GM23338 (cell line): ENCODE data around the gene UNC13D. TPM values are rescaled to one million over a fixed set of nuclear protein-coding genes. Genes with fewer than 3 reads are reported as not detected.

ENCODE experiments used
- ATAC-seq: fragments of 200-7000 bp; cut with Tn5 transposase; 3 replicates; pipeline ENCODE4 v1.9.1; 2020
- DNase-seq: peaks from one replicate; pipeline ENCODE4 v3.0.0-alpha.2; 2015; ENCODE audit warnings: low spot score
- H2AFZ ChIP-seq: fragments of 200-600 bp; sonication (generic); 2 replicates; pipeline ENCODE4 v1.8.0; 2016; ENCODE audit warnings: antibody characterized with exemption, mild to moderate bottlenecking, moderate library complexity
- H3F3A ChIP-seq: fragments of 200-600 bp; sonication (generic); replicated peaks from 2 replicates; pipeline ENCODE4 v1.8.0; 2017; ENCODE audit warnings: antibody characterized with exemption, mixed run types, low read depth
- H3K27ac ChIP-seq: fragments of 200-600 bp; sonication (generic); 2 replicates; pipeline ENCODE4 v1.6.1; 2016; ENCODE audit warnings: low read depth
- H3K27me3 ChIP-seq: fragments of 200-600 bp; sonication (generic); 2 replicates; pipeline ENCODE4 v1.8.0; 2016; ENCODE audit warnings: mild to moderate bottlenecking, mixed run types, moderate library complexity; ENCODE audit not compliant: insufficient read depth
- H3K36me3 ChIP-seq: fragments of 200-600 bp; sonication (generic); 2 replicates; pipeline ENCODE4 v1.8.0; 2016; ENCODE audit warnings: mild to moderate bottlenecking; ENCODE audit not compliant: insufficient read depth
- H3K4me1 ChIP-seq: fragments of 200-600 bp; sonication (generic); 2 replicates; pipeline ENCODE4 v1.8.0; 2016; ENCODE audit warnings: mild to moderate bottlenecking, moderate library complexity; ENCODE audit not compliant: insufficient read depth
- H3K4me2 ChIP-seq: fragments of 200-600 bp; sonication (generic); 2 replicates; pipeline ENCODE4 v1.7.1; 2017; ENCODE audit warnings: mixed run types
- H3K4me3 ChIP-seq: fragments of 200-600 bp; sonication (generic); 2 replicates; pipeline ENCODE4 v1.6.1; 2016; ENCODE audit warnings: mixed run types
- H3K79me2 ChIP-seq: fragments of 200-600 bp; sonication (generic); replicated peaks from 2 replicates; pipeline ENCODE4 v1.8.0; 2017; ENCODE audit warnings: mild to moderate bottlenecking; ENCODE audit not compliant: insufficient read depth
- H3K9me2 ChIP-seq: fragments of 200-600 bp; sonication (generic); 2 replicates; pipeline ENCODE4 v1.8.0; 2017; ENCODE audit not compliant: insufficient read depth
- H4K20me1 ChIP-seq: fragments of 200-600 bp; sonication (generic); replicated peaks from 2 replicates; pipeline ENCODE4 v1.8.0; 2017; ENCODE audit warnings: mild to moderate bottlenecking; ENCODE audit not compliant: insufficient read depth
- H3K27ac Mint-ChIP-seq: 2 replicates; pipeline ENCODE4 v1.8.0; 2020; ENCODE audit warnings: inconsistent platforms, mild to moderate bottlenecking, moderate library complexity, mixed read lengths
- H3K27me3 Mint-ChIP-seq: 3 replicates; pipeline ENCODE4 v1.8.0; 2022; ENCODE audit warnings: low read depth, mild to moderate bottlenecking, moderate library complexity, mixed read lengths, inconsistent platforms; ENCODE audit not compliant: insufficient read depth, poor library complexity
- H3K36me3 Mint-ChIP-seq: 3 replicates; pipeline ENCODE4 v1.8.0; 2021; ENCODE audit warnings: low read depth, mild to moderate bottlenecking, inconsistent platforms, moderate library complexity, mixed read lengths
- H3K4me1 Mint-ChIP-seq: 3 replicates; pipeline ENCODE4 v1.8.0; 2020; ENCODE audit warnings: mild to moderate bottlenecking, inconsistent platforms, mixed read lengths
- H3K4me3 Mint-ChIP-seq: 3 replicates; pipeline ENCODE4 v1.8.0; 2021; ENCODE audit warnings: moderate library complexity, mild to moderate bottlenecking, inconsistent platforms, mixed read lengths
- H3K9me3 Mint-ChIP-seq: 3 replicates; pipeline ENCODE4 v1.8.0; 2020; ENCODE audit warnings: moderate library complexity, mild to moderate bottlenecking, inconsistent platforms, mixed read lengths
- CREB1 ChIP-seq: fragments of 250-450 bp; sonication (Bioruptor Pico); IDR thresholded peaks from 2 replicates; pipeline ENCODE4 v1.5.0; 2020; ENCODE audit warnings: low read depth, mild to moderate bottlenecking, moderate library complexity
- EZH2 ChIP-seq: fragments of 200-600 bp; sonication (generic); IDR thresholded peaks from one replicate; pipeline ENCODE4 v1.8.0; 2017; ENCODE audit warnings: antibody characterized with exemption, mild to moderate bottlenecking, low read depth; ENCODE audit not compliant: unreplicated experiment
- EZH2phosphoT487 ChIP-seq: fragments of 200-600 bp; sonication (generic); IDR thresholded peaks from one replicate; pipeline ENCODE4 v1.8.1; 2018; ENCODE audit warnings: antibody characterized with exemption; ENCODE audit not compliant: unreplicated experiment
- JUNB ChIP-seq: IDR thresholded peaks from one replicate; pipeline ENCODE4 v1.6.1; 2016; ENCODE audit warnings: antibody characterized with exemption; ENCODE audit not compliant: unreplicated experiment
- NANOG ChIP-seq: IDR thresholded peaks from 2 replicates; pipeline ENCODE4 v1.6.1; 2016; ENCODE audit warnings: antibody characterized with exemption, borderline replicate concordance
- POLR2AphosphoS5 ChIP-seq: IDR thresholded peaks from 2 replicates; pipeline ENCODE4 v1.6.1; 2016; ENCODE audit warnings: antibody characterized with exemption, low read depth
- ZNF331 ChIP-seq: fragments of 250-450 bp; sonication (Bioruptor Pico); IDR thresholded peaks from 2 replicates; pipeline ENCODE4 v1.5.0; 2020; ENCODE audit warnings: low read depth, mild to moderate bottlenecking, moderate library complexity
- polyA plus RNA-seq: library from polyadenylated mRNA; unstranded; fragments of >200 nt; fragmentation: Nextera tagmentation; extraction: Ambion mirVana; gene quantifications from 2 replicates; pipeline ENCODE4 v1.2.1, GENCODE V29; 2016
- total RNA-seq: library from RNA; depleted of rRNA; stranded (reverse); fragments of >200 nt; shearing (Covaris generic); gene quantifications from 2 replicates; pipeline ENCODE4 v1.2.3, GENCODE V29; 2014
- TF ChIP-seq, protein P1 (sequence below): IDR thresholded peaks from one replicate; pipeline ENCODE4 v1.6.1; 2018; ENCODE audit warnings: antibody characterized with exemption; ENCODE audit not compliant: unreplicated experiment
- TF ChIP-seq, protein P2 (sequence below): fragments of 250-450 bp; sonication (Bioruptor Pico); IDR thresholded peaks from 2 replicates; pipeline ENCODE4 v1.5.0; 2020; ENCODE audit warnings: mild to moderate bottlenecking, moderate library complexity
- TF ChIP-seq, protein P3 (sequence below), 2 experiments: fragments of 200-600 bp in 1 of 2; sonication (generic) in 1 of 2; conservative IDR thresholded peaks; 2 replicates each; pipeline versions ENCODE4 v1.5.1 to v1.6.1; 2016 to 2017; ENCODE audit warnings: antibody characterized with exemption in 2 of 2, low read depth in 2 of 2, mild to moderate bottlenecking in 2 of 2, moderate library complexity in 1 of 2
- TF ChIP-seq, protein P4 (sequence below): IDR thresholded peaks from 2 replicates; pipeline ENCODE4 v1.6.1; 2016; ENCODE audit warnings: antibody characterized with exemption

Gene UNC13D
- total and polyA plus RNA-seq, 2 experiments from 2014 or later: 5.9 to 10.8 TPM

DNA sequence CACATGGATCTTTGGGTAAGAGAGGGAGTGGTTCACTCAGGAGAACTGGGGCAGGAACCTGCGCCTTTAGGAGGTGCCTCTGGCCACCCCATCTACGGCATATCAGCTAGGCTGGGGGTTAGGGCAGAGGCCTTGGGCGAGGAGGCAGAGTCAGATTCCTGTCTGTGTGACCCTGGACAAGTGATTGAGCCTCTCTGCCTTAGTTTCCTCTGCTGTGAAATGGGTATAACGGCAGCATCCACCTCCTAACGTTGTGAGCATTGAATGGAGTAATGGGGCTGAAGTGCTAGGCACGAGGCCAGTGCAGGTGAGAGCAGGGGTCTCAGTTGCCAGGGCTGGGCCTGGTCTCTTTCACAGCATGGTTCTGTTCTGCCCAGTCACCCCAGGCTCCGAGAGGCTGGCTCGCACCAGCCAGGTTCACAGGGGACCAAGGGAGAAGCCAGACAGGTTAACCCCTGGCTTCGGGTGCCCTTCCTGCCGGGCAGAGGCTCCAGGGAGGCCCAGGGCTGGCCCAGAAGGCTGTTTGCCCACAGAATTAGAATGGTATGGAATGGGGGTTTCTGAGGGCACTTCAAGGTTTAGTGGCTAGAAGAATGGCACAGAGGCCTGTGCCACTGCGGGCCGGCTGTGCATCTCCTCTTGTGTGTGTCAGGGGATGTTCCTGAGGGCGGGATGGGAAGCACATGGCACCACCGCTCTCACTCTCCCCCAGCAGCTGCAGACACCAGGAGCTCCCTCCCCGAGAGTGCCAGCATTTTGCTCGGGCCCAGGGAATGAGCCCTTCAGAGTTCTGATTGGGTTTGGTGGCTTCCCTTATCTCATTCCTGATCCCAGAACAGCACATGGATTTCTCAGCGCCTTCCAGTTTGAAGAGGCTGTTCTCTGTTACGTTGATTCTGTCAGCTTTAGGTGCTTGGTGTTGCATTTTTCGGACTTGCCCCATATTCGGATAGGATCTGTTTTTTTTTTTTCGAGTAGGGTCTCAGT, 23.8 kb downstream of the UNC13D start:
- Mint-ChIP-seq H3K27ac (no peak overlapping the region), H3K27me3 (peaks cover 4% of the 10 kb centered on the region), H3K9me3 (no peaks in the 10 kb centered on the region), H3K36me3 (peaks cover 53% of the 10 kb centered on the region), H3K4me3 (no peak overlapping the region), H3K4me1 (no peaks in the 10 kb centered on the region)
- H3F3A ChIP-seq: 0 out of 2 replicates have a peak, but pooled peaks cover 4% of the 10 kb centered on the region
- no peak overlapping the region for H3K4me3 ChIP-seq
- H3K79me2 ChIP-seq: no peaks in the 10 kb centered on the region
- H2AFZ ChIP-seq: no peak overlapping the region
- H3K4me2 ChIP-seq: no peak overlapping the region
- no peaks in the 10 kb centered on the region for H3K4me1 ChIP-seq
- no peaks in the 10 kb centered on the region; the same call in 1 of the 2 replicates for H4K20me1 ChIP-seq
- DNase-seq (no peak), ATAC-seq (no peak)
- no peaks in the 10 kb centered on the region for H3K27me3 ChIP-seq
- H3K27ac ChIP-seq: no peak overlapping the region
- H3K36me3 ChIP-seq: no peaks in the 10 kb centered on the region; the same call in none of the 2 replicates
- TF ChIP-seq ZNF331 (CRISPR knock-in tag) (no peak), EZH2 (no peak), NANOG (no peak), CREB1 (no peak), EZH2phosphoT487 (no peak), JUNB (no peak), POLR2AphosphoS5 (no peak)
- TF ChIP-seq, protein P1, sequence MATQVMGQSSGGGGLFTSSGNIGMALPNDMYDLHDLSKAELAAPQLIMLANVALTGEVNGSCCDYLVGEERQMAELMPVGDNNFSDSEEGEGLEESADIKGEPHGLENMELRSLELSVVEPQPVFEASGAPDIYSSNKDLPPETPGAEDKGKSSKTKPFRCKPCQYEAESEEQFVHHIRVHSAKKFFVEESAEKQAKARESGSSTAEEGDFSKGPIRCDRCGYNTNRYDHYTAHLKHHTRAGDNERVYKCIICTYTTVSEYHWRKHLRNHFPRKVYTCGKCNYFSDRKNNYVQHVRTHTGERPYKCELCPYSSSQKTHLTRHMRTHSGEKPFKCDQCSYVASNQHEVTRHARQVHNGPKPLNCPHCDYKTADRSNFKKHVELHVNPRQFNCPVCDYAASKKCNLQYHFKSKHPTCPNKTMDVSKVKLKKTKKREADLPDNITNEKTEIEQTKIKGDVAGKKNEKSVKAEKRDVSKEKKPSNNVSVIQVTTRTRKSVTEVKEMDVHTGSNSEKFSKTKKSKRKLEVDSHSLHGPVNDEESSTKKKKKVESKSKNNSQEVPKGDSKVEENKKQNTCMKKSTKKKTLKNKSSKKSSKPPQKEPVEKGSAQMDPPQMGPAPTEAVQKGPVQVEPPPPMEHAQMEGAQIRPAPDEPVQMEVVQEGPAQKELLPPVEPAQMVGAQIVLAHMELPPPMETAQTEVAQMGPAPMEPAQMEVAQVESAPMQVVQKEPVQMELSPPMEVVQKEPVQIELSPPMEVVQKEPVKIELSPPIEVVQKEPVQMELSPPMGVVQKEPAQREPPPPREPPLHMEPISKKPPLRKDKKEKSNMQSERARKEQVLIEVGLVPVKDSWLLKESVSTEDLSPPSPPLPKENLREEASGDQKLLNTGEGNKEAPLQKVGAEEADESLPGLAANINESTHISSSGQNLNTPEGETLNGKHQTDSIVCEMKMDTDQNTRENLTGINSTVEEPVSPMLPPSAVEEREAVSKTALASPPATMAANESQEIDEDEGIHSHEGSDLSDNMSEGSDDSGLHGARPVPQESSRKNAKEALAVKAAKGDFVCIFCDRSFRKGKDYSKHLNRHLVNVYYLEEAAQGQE: no peak
- TF ChIP-seq, protein P2, sequence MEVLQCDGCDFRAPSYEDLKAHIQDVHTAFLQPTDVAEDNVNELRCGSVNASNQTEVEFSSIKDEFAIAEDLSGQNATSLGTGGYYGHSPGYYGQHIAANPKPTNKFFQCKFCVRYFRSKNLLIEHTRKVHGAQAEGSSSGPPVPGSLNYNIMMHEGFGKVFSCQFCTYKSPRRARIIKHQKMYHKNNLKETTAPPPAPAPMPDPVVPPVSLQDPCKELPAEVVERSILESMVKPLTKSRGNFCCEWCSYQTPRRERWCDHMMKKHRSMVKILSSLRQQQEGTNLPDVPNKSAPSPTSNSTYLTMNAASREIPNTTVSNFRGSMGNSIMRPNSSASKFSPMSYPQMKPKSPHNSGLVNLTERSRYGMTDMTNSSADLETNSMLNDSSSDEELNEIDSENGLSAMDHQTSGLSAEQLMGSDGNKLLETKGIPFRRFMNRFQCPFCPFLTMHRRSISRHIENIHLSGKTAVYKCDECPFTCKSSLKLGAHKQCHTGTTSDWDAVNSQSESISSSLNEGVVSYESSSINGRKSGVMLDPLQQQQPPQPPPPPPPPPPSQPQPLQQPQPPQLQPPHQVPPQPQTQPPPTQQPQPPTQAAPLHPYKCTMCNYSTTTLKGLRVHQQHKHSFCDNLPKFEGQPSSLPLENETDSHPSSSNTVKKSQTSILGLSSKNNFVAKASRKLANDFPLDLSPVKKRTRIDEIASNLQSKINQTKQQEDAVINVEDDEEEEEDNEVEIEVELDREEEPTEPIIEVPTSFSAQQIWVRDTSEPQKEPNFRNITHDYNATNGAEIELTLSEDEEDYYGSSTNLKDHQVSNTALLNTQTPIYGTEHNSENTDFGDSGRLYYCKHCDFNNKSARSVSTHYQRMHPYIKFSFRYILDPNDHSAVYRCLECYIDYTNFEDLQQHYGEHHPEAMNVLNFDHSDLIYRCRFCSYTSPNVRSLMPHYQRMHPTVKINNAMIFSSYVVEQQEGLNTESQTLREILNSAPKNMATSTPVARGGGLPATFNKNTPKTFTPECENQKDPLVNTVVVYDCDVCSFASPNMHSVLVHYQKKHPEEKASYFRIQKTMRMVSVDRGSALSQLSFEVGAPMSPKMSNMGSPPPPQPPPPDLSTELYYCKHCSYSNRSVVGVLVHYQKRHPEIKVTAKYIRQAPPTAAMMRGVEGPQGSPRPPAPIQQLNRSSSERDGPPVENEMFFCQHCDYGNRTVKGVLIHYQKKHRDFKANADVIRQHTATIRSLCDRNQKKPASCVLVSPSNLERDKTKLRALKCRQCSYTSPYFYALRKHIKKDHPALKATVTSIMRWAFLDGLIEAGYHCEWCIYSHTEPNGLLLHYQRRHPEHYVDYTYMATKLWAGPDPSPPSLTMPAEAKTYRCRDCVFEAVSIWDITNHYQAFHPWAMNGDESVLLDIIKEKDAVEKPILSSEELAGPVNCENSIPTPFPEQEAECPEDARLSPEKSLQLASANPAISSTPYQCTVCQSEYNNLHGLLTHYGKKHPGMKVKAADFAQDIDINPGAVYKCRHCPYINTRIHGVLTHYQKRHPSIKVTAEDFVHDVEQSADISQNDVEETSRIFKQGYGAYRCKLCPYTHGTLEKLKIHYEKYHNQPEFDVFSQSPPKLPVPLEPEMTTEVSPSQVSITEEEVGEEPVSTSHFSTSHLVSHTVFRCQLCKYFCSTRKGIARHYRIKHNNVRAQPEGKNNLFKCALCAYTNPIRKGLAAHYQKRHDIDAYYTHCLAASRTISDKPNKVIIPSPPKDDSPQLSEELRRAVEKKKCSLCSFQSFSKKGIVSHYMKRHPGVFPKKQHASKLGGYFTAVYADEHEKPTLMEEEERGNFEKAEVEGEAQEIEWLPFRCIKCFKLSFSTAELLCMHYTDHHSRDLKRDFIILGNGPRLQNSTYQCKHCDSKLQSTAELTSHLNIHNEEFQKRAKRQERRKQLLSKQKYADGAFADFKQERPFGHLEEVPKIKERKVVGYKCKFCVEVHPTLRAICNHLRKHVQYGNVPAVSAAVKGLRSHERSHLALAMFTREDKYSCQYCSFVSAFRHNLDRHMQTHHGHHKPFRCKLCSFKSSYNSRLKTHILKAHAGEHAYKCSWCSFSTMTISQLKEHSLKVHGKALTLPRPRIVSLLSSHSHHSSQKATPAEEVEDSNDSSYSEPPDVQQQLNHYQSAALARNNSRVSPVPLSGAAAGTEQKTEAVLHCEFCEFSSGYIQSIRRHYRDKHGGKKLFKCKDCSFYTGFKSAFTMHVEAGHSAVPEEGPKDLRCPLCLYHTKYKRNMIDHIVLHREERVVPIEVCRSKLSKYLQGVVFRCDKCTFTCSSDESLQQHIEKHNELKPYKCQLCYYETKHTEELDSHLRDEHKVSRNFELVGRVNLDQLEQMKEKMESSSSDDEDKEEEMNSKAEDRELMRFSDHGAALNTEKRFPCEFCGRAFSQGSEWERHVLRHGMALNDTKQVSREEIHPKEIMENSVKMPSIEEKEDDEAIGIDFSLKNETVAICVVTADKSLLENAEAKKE (CRISPR knock-in tag): no peak
- TF ChIP-seq, protein P3, sequence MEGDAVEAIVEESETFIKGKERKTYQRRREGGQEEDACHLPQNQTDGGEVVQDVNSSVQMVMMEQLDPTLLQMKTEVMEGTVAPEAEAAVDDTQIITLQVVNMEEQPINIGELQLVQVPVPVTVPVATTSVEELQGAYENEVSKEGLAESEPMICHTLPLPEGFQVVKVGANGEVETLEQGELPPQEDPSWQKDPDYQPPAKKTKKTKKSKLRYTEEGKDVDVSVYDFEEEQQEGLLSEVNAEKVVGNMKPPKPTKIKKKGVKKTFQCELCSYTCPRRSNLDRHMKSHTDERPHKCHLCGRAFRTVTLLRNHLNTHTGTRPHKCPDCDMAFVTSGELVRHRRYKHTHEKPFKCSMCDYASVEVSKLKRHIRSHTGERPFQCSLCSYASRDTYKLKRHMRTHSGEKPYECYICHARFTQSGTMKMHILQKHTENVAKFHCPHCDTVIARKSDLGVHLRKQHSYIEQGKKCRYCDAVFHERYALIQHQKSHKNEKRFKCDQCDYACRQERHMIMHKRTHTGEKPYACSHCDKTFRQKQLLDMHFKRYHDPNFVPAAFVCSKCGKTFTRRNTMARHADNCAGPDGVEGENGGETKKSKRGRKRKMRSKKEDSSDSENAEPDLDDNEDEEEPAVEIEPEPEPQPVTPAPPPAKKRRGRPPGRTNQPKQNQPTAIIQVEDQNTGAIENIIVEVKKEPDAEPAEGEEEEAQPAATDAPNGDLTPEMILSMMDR (conservative IDR thresholded peaks at IDR 0.05; ENCODE audit: low read depth in 2 of 2): no peak
- TF ChIP-seq, protein P4, sequence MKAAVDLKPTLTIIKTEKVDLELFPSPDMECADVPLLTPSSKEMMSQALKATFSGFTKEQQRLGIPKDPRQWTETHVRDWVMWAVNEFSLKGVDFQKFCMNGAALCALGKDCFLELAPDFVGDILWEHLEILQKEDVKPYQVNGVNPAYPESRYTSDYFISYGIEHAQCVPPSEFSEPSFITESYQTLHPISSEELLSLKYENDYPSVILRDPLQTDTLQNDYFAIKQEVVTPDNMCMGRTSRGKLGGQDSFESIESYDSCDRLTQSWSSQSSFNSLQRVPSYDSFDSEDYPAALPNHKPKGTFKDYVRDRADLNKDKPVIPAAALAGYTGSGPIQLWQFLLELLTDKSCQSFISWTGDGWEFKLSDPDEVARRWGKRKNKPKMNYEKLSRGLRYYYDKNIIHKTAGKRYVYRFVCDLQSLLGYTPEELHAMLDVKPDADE: no peak
- no peaks in the 10 kb centered on the region for H3K9me2 ChIP-seq
